GM12873 (cell line): ENCODE measurements around the gene TMPRSS11D.

ENCODE experiments used
- TF ChIP-seq, protein P1 (sequence below): IDR thresholded peaks from 2 replicates; pipeline ENCODE4 v1.5.1; 2012; ENCODE audit warnings: low read depth, mild to moderate bottlenecking, moderate library complexity, low read length, control low read depth; ENCODE audit not compliant: insufficient read depth; ENCODE audit errors: missing control alignments

Gene TMPRSS11D

DNA sequence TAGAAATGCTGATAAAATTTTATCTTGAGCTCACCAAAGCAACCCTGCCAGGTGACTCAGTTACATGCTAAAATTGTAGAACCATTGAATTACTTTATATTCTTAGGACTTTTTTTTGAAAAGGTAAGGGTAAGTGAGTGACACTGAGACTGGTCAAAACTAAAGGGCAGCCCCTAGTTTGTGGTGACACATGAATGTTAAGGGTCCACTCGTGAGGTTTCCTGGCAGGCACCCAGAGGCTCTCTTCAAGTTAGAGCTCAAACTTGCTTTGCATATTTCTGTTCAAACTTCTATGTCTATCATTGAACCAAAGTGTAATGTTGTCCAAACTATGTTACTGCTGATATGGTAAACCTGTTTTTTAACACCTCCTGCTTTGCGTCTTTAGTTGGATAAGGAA is 30.5 kb downstream of the TMPRSS11D start:
- TF ChIP-seq, protein P1, sequence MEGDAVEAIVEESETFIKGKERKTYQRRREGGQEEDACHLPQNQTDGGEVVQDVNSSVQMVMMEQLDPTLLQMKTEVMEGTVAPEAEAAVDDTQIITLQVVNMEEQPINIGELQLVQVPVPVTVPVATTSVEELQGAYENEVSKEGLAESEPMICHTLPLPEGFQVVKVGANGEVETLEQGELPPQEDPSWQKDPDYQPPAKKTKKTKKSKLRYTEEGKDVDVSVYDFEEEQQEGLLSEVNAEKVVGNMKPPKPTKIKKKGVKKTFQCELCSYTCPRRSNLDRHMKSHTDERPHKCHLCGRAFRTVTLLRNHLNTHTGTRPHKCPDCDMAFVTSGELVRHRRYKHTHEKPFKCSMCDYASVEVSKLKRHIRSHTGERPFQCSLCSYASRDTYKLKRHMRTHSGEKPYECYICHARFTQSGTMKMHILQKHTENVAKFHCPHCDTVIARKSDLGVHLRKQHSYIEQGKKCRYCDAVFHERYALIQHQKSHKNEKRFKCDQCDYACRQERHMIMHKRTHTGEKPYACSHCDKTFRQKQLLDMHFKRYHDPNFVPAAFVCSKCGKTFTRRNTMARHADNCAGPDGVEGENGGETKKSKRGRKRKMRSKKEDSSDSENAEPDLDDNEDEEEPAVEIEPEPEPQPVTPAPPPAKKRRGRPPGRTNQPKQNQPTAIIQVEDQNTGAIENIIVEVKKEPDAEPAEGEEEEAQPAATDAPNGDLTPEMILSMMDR, result no peak

DNA sequence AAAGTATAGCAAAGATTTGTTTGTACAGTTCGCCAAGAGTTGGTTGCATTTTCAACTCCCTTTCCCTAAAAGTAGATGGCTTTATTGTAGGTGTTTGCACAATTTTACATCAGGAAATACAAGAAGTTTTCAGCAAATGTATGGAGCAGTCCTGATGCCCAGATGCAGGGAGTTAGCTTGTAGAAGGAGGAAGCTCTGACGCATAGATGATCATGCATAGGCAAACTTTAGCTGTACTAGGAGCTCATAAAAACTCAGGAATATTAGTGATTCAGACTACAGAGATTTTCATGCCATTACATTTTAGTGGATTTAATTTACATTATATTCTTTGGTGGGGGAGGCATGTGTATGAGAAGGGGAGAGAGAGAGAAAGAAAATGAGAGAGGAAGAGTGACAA is 62.9 kb downstream of the TMPRSS11D start:
- TF ChIP-seq, protein P1, result no peak

DNA sequence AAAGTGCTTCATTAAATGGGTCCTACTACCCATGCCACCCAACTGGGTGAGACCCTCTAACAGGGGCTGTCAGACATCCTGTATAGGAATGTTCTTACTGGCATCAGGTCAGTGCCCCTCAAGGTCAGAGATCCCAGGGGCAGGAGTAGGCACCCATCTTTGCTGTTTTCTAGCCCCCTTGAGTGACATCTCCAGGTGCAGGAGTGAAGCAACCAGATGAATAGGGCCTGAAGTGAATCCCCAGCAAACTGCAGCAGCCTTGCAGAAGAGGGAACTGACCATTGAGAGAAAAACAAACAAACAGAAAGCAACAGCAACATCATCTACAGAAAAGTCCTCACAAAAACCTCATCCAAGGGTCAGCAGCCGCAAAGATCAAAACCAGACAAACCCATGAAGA is 73.8 kb downstream of the TMPRSS11D start:
- TF ChIP-seq, protein P1, result no peak

DNA sequence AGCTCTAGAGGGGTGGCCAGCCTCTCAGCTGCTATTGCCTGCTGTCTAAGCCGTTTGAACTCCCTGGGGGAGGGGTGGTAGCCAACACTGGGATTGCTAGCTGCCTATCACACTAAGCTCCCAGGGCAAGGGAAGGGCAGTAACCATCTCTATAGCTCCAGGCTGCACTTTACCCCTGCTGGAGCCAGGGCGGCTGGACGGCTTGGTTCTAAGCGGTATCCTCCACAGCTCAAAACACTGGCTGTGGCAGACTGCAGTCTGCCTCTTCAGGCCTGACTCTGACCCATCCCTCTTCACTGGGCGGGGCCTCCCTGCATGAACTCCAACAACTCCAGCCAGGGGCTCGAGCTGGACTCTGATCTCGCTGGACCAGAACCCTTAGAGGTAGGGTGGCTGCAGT is 74.3 kb downstream of the TMPRSS11D start:
- TF ChIP-seq, protein P1, result no peak

DNA sequence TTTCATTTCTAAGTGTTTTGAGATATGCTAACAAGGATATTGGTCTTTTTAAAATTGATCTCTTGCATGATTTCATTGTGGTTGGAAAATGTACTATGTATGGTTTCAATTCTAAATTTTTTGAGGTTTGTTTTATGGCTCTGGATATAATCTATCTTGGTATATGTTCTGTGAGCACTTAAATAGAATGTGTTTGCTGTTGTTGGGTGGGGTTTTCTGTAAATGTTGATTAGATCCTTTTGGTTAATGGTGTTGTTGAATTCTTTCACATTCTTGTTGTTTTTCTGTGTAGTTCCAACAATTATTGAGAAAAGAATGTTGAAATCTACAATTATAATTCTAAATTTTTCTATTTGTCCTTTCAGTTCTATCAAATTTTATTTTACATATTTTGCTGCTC is 87.0 kb downstream of the TMPRSS11D start:
- TF ChIP-seq, protein P1, result no peak

DNA sequence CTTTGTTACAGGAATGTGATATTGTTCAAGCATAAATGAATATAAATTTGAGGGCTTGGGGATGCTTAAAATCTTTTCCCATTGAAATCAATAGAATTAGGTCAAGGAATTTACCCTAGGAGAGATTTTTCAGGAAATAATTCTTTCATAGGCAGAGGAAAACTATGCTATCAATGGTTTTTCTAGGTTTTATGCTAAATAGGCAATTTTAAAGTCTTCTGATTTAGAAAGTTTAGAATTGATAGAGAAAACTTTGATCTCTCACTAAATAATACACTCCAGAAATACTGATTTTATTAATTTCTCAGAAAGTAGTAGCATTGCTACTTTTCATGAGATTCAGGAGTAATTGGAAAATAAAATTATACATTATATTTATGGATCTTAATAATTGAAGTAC is 93.1 kb downstream of the TMPRSS11D start:
- TF ChIP-seq, protein P1, result no peak

DNA sequence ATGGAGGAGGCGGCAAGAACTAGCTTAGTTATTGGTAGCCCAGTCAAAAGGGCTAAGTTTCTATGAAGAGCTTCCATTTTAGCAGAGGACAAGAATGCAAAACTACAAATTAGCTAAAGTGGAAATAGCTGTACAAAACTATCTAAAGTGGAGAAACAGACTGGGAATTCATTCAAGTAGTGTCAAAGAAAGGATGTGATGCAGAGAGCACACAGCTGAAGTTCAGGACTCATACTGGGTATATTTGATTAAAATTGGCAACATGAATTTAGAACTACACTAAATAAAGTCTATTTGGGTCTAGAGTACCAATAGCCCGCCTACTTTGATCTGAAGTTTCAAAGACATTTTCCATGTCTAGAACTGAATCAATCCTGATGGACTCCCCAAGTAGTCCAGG is 96.5 kb downstream of the TMPRSS11D start:
- TF ChIP-seq, protein P1, result no peak
